Amniotic epithelial cell (primary cell): ENCODE data around the gene PGP.
"Not testable (repeated sequence)": the region's sequence is repeated elsewhere in the genome, so short reads cannot be mapped to it uniquely, and the experiment has no call there.

Experiments used
- DNase-seq: peaks from one replicate; pipeline ENCODE4 v3.0.0-alpha.2; 2010; ENCODE audit warnings: low read depth

The PGP gene

GRCh38 chr16:2223221-2223941 is 8.7 kb upstream of the PGP start, which contains the start of gene E4F1:
TSS of gene E4F1 (plus strand) at chr16:2223591. CDS start at chr16:2223614, 23 bp downstream.
- DNase-seq: peak; percentile 99

- DNase-seq: no peak
These were observed 1.7 kb upstream of the PGP start for GRCh38 chr16:2216330-2216729.

- DNase-seq: no peak
These were observed 572 bp downstream of the PGP start for GRCh38 chr16:2213817-2214718.

GRCh38 chr16:2212362-2213324 is 2.0 kb downstream of the PGP start:
- no peak for DNase-seq

GRCh38 chr16:2211923-2212347 is 2.7 kb downstream of the PGP start:
- DNase-seq: no peak

- DNase-seq: no peak
These were observed 4.0 kb downstream of the PGP start, which contains the start of gene BRICD5 for GRCh38 chr16:2210386-2211365. TSS of gene BRICD5 (minus strand) at chr16:2210863. CDS start at chr16:2210833, 30 bp downstream.

- no peak for DNase-seq
These were observed 4.7 kb downstream of the PGP start for GRCh38 chr16:2210009-2210332.

GRCh38 chr16:2209258-2210008 is 5.2 kb downstream of the PGP start:
- no peak for DNase-seq

GRCh38 chr16:2208772-2209171 is 5.9 kb downstream of the PGP start:
- DNase-seq: no peak

GRCh38 chr16:2208308-2208707 is 6.3 kb downstream of the PGP start:
- no peak for DNase-seq

- no peak for DNase-seq
These were observed 6.8 kb downstream of the PGP start for GRCh38 chr16:2207872-2208271.

GRCh38 chr16:2206780-2207433 is 7.7 kb downstream of the PGP start:
- DNase-seq: no peak

GRCh38 chr16:2206420-2206779 is 8.2 kb downstream of the PGP start:
- DNase-seq: no peak

- DNase-seq: no peak
These were observed 8.7 kb downstream of the PGP start for GRCh38 chr16:2205967-2206313.

GRCh38 chr16:2205104-2205966 is 9.3 kb downstream of the PGP start, which contains the start of gene MLST8:
TSS of gene MLST8 (plus strand) at chr16:2205454. CDS start at chr16:2206086, 632 bp downstream.
- peak; percentile 78 for DNase-seq

GRCh38 chr16:2204416-2205103 is 10.1 kb downstream of the PGP start:
- peak; percentile 53 for DNase-seq

GRCh38 chr16:2203119-2203688 is 11.4 kb downstream of the PGP start:
- not testable (repeated sequence) for DNase-seq

- DNase-seq: no peak
These were observed 14.3 kb downstream of the PGP start for GRCh38 chr16:2200313-2200712.
